KBM-7 (cell line): ENCODE measurements around the gene IQSEC3.

Source experiments
- DNase-seq: peaks from one replicate; pipeline ENCODE4 v3.0.0-alpha.2; 2015
- in situ Hi-C: fragments of 300-500 bp; cut with MboI; formaldehyde crosslinking; loops from 2 replicates; pipeline ENCODE4 v1.14.3; 2020; ENCODE audit warnings: low sequenced_read_pairs, low pct_unique_long_range_greater_than_20kb, mixed read lengths

The IQSEC3 gene

GRCh38 chr12:104551-105081 is 38.0 kb downstream of the IQSEC3 start:
- in situ Hi-C loops = no loop called here
- peak; percentile 42 for DNase-seq

GRCh38 chr12:105696-106095 is 39.1 kb downstream of the IQSEC3 start:
- no peak for DNase-seq
- in situ Hi-C loops = no loop called here

GRCh38 chr12:106118-106591 is 39.6 kb downstream of the IQSEC3 start:
- in situ Hi-C loops = no loop called here

DNA sequence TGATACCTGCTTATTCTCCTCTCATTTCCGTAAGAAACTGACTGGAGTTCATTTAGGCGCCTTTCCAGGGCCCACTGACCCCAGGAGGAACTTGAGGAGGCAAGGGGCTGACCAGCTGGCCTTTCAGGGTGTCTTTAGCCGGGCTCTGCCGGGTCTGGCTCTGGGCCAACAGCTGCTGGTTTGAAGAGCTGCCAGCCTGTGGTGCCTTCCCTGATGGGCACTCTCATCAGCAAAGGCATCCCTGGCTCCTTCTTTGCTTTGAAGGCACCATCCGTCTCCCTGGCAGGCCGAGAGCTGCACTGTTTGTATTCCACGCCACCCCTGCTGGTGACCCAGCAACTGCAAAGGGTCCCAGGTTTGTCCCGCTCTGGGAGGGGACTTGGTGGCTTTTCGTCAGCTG is 42.0 kb downstream of the IQSEC3 start:
- in situ Hi-C loops = no loop called here

More at GRCh38 chr12:106118-106591, 39.6 kb downstream of the IQSEC3 start:
- DNase-seq = no peak

GRCh38 chr12:109446-109845 is 42.9 kb downstream of the IQSEC3 start:
- in situ Hi-C loops = no loop called here
- no peak for DNase-seq

More for the DNA sequence above, 42.0 kb downstream of the IQSEC3 start:
- no peak for DNase-seq

DNA sequence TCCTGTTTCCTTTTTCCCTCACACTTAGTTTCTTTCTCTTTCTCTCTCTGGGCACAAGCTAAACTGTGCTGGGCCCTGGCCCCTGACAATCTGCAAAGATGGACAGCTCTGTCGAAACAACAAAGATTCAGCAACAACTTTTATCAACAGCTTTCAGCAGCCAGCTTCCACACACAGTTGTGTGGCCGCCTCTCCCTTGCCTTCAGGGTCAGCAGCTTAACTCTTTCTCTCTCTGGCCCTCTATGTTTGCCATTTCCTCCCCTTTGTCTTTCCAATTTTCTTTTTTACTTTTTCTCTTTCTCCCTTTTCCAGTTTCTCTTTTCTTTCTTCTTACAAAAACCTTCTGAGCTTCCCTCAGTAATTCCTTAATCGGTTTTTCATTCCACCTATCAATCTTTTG is 43.3 kb downstream of the IQSEC3 start:
- in situ Hi-C loops = no loop called here
- DNase-seq = no peak

DNA sequence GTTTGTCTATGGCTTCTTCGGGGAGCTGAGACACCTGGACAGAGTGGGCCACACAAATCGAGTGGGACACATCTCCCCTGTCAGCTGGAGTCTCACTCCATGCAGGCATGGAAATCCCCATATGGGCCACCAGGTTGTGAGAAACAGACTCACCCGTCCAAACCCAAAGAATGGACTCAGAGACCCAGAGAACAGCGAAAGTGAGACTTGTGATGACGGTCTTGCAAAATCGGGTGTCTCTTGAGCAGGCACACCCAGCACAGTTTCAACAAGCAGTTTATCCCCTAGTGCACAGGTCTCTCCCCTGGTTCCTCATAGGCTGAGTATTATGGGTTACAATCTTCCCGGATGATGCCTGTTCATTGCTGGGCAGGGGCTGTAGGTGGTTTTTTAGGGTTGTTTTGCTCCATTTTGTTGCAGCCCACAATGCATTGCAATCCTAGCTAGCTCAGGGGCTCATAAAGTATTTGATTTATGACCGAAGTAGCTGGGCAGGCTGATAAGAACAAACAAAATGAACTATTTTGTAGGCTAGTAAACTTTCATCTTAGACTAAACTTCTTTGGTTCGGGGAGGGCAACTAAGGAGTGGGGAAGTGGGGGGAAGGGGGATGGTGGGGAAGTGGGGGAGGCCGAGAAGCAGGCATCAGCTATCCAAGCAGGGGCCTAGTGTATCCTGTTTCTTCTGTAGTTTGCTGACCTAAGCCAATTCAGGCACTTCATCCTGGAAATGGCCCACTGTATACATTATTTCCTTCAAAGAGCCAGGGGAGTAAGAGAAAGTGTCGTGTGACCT is 45.3 kb downstream of the IQSEC3 start:
- DNase-seq = no peak
- in situ Hi-C loops = no loop called here

DNA sequence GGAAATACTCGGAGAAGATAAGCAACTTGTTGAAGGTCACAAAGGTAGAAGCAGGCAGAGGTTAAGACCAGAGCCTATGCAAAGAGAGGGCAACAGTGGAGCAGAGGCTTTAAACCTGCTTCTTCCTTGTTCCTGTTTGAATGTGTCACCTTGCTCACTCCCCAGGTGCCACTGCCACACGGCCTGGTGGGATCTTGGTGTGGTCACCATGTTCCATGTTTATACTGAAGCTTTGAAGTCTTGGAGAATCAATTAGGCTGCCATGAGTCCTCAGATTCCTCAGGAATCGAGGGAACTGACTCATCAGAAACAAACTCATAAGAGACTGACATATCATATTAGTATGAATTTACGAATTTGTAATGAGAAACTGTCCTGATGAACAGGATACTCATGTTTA is 46.8 kb downstream of the IQSEC3 start:
- DNase-seq = no peak
- in situ Hi-C loops = no loop called here

DNA sequence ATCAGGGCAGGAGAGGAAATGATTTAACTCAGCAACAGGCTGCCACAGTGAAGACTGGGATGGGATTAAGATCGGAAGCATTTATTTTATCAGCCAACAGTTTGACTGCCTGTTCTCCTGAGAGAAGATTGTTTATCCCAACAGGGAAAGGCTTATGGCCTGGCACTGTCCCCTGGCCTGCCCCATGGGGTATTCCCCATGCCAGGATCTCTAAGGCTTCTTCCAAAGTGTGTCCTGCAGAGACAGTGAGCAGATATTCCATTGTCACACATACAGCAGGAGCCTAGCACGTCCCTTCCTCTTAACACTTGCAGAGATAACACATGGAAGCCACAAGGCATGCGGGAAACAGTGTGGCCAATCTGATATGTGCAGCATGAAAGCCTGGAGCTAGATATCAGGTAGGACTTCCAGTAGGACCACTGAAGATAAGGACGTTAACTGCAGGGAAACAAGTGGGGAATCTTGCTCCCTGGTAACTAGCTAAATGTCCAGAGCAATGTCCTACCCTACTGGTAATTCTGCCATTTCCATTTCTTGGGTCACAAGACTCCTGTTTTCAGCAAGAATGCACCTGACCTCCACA is 48.2 kb downstream of the IQSEC3 start:
- no peak for DNase-seq
- in situ Hi-C loops = no loop called here

DNA sequence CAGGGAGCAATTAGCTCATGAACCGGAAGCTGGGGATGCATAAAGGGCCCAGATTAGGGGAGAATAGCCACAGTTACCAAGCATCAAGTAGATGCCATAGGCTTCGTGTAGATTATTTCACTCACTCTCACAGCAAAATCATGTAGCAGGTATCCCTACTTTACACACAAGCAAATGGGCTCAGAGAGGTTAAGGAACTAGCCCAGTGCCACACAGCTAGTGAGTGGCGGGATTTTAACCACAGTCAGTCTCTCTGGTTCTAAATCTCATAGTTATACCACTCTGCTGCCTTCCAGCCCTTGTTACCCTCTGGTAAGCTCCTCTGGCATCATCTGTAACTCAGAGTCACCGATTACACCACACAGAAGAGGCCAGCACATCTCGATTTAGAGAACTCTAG is 49.0 kb downstream of the IQSEC3 start:
- no peak for DNase-seq
- in situ Hi-C loops = no loop called here

GRCh38 chr12:115960-116915 is 49.7 kb downstream of the IQSEC3 start:
- no peak for DNase-seq
- in situ Hi-C loops = no loop called here

GRCh38 chr12:117311-117710 is 50.7 kb downstream of the IQSEC3 start:
- no peak for DNase-seq
- in situ Hi-C loops = no loop called here

DNA sequence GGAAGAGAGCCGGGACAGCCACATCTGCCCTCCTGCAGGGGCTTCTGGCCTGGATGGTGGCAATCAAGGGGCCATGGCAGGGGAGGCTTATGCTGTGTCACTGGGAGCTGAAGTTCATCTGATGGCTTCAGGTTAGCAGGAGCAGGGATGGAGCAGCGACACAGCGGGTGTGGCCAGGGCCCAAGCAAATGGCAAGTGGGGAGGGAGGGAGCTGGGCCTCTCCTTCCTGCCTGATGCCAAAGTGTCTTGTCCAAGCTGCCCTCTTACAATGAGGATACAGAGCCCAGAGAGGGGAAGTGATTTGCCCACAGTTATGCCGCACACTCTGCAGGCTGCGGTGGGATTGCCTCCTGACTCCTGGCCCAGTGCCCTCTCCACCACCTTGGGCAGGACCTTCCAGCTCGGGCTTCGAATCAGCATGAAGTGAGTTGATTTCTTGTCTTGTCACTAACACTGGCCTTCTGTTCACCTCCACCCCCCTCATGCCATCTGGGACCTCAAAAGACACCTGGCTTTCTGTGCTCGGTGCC is 51.3 kb downstream of the IQSEC3 start:
- in situ Hi-C loops = no loop called here
- no peak for DNase-seq

- DNase-seq = no peak
- in situ Hi-C loops = no loop called here
These were observed 52.0 kb downstream of the IQSEC3 start for GRCh38 chr12:118591-118990.

- no peak for DNase-seq
- in situ Hi-C loops = no loop called here
These were observed 54.4 kb downstream of the IQSEC3 start for GRCh38 chr12:120951-121350.

DNA sequence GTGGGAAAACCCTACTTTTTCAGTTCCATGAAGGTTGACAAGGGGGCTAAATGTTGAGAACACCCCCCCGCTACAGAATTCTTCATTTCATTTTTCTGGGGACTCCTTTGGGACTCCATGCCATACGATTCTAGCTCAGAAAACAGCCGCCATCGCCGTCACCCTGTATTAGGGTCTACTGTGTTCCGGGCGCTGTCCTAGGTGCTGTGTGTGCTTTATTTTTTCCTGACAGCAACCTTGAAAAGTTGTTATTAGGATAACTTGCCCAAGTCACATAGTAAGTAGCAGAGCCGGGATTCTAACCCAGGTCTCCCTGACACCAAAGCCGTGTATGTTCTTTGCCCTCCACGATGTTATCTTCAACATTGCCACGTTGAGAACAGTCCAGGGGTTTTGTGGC is 55.1 kb downstream of the IQSEC3 start:
- in situ Hi-C loops = no loop called here
- DNase-seq = no peak

DNA sequence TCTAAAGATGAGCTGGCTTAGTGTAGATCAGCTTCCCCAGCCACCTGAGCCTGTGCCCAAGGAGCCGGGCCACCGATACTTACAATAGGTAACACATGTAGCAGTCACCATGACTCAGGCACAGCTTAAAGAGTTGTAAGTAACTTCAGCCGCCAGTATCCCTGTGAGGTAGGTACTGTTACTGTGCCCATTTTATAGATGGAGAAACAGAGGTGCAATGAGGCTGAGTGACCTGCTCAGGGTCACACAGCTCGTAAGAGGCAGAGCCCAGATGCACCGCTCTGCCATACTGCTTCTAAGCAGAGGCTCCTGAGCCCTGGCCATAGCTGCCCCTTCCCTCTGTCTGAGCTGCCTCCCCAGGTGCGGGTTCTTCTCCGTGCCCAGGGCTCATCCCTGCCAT is 58.5 kb downstream of the IQSEC3 start:
- in situ Hi-C loops = no loop called here
- no peak for DNase-seq

DNA sequence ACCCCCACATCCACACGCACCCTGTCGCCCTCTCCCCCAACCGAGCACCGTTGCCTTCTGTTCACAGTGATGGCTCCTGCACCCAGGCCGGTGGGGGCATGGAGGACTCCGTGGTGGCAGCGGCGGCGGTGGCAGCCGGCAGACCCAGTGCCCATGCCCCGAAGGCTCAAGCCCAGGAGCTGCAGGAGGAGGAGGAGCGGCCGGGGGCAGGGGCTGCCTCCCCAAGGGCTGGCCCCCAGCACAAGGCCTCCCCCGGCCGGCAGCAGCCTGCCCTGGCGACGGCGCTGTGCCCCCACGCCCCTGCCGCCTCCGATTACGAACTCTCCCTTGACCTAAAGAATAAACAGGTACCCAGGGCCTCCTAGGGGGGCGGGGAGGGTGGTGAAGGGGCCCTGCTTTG is 59.0 kb downstream of the IQSEC3 start:
- in situ Hi-C loops = no loop called here

GRCh38 chr12:128079-128478 is 61.5 kb downstream of the IQSEC3 start:
- DNase-seq = peak; percentile 49
- in situ Hi-C loops = no loop called here

More for the DNA sequence above, 59.0 kb downstream of the IQSEC3 start:
- DNase-seq = no peak
